DOHH2 (cell line): Measurements from ENCODE around the gene FKBP8.

Experiments used
- H3F3A ChIP-seq: fragments of 200-600 bp; sonication (generic), shearing (Covaris generic); 2 replicates; pipeline ENCODE4 v1.6.0; 2016; ENCODE audit warnings: antibody characterized with exemption, mild to moderate bottlenecking; ENCODE audit not compliant: control insufficient read depth, insufficient read depth
- H3K27ac ChIP-seq: fragments of 200-600 bp; sonication (generic); 2 replicates; pipeline ENCODE4 v1.5.1; 2014; ENCODE audit warnings: low read depth, mild to moderate bottlenecking, low read length, moderate library complexity
- H3K27me3 ChIP-seq: fragments of 200-600 bp; sonication (generic); 2 replicates; pipeline ENCODE4 v1.6.1; 2014; ENCODE audit warnings: mild to moderate bottlenecking, low read length, mixed read lengths; ENCODE audit not compliant: control insufficient read depth
- H3K36me3 ChIP-seq: fragments of 200-600 bp; sonication (generic); 2 replicates; pipeline ENCODE4 v1.6.1; 2014; ENCODE audit warnings: mild to moderate bottlenecking, low read length, moderate library complexity, mixed read lengths; ENCODE audit not compliant: control insufficient read depth
- H3K4me1 ChIP-seq: fragments of 200-600 bp; sonication (generic); 2 replicates; pipeline ENCODE4 v1.6.1; 2014; ENCODE audit warnings: mild to moderate bottlenecking, low read length, mixed read lengths; ENCODE audit not compliant: control insufficient read depth
- H3K4me2 ChIP-seq: fragments of 200-600 bp; sonication (generic); 2 replicates; pipeline ENCODE4 v1.6.0; 2014; ENCODE audit warnings: mild to moderate bottlenecking, low read length, moderate library complexity
- H3K4me3 ChIP-seq: fragments of 200-600 bp; sonication (generic); 2 replicates; pipeline ENCODE4 v1.5.1; 2014; ENCODE audit warnings: mild to moderate bottlenecking, low read length, mixed read lengths
- H3K79me2 ChIP-seq: fragments of 200-600 bp; sonication (generic); 2 replicates; pipeline ENCODE4 v1.6.1; 2014; ENCODE audit warnings: mild to moderate bottlenecking, low read length, mixed read lengths; ENCODE audit not compliant: control insufficient read depth
- H3K9me2 ChIP-seq: fragments of 200-600 bp; sonication (generic); replicated peaks from 2 replicates; pipeline ENCODE4 v1.6.1; 2014; ENCODE audit warnings: mild to moderate bottlenecking, low read length, mixed read lengths; ENCODE audit not compliant: control insufficient read depth
- H3K9me3 ChIP-seq: fragments of 200-600 bp; sonication (generic); 2 replicates; pipeline ENCODE4 v1.6.1; 2014; ENCODE audit warnings: antibody characterized with exemption, low read length, mixed read lengths; ENCODE audit not compliant: control insufficient read depth, insufficient read depth
- H4K20me1 ChIP-seq: fragments of 200-600 bp; sonication (generic); 2 replicates; pipeline ENCODE4 v1.6.0; 2014; ENCODE audit warnings: low read depth, mild to moderate bottlenecking, antibody characterized with exemption, low read length, moderate library complexity; ENCODE audit not compliant: control insufficient read depth, insufficient read depth
- EZH2phosphoT487 ChIP-seq: fragments of 200-600 bp; sonication (generic); IDR thresholded peaks from 2 replicates; pipeline ENCODE4 v1.6.1; 2017; ENCODE audit warnings: borderline replicate concordance, mild to moderate bottlenecking, antibody characterized with exemption, low read length, moderate library complexity, mixed read lengths
- TF ChIP-seq, protein P1 (sequence below): fragments of 200-600 bp; sonication (generic); IDR thresholded peaks from one replicate; pipeline ENCODE4 v1.5.1; 2014; ENCODE audit warnings: antibody characterized with exemption, mild to moderate bottlenecking, low read depth, low read length; ENCODE audit not compliant: poor library complexity, severe bottlenecking

FKBP8 gene

DNA sequence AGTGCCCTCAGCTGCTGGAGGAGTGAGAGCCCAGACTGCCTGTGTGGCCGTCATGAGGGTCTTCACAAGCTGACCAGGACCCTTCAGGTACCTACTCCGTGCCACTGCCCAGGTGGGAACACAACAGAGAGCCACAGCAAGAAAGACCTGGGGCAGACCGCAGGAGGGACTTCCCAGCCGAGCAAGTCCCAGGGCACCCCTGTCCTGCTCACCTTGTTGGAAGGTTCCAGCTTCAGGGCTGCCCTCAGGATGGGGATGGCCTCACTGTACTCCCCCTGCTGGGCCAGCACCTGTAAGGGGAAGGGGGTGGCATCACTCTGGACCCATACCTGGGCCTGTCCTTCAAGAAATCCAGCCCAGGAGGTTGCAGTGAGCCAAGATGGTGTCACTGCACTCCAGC is 10.3 kb downstream of the FKBP8 start:
- H3K27me3 ChIP-seq = no peaks in the 10 kb centered on the region
- no peak overlapping the region for H3K4me2 ChIP-seq
- TF ChIP-seq EZH2phosphoT487 = no peak
- TF ChIP-seq, protein P1, sequence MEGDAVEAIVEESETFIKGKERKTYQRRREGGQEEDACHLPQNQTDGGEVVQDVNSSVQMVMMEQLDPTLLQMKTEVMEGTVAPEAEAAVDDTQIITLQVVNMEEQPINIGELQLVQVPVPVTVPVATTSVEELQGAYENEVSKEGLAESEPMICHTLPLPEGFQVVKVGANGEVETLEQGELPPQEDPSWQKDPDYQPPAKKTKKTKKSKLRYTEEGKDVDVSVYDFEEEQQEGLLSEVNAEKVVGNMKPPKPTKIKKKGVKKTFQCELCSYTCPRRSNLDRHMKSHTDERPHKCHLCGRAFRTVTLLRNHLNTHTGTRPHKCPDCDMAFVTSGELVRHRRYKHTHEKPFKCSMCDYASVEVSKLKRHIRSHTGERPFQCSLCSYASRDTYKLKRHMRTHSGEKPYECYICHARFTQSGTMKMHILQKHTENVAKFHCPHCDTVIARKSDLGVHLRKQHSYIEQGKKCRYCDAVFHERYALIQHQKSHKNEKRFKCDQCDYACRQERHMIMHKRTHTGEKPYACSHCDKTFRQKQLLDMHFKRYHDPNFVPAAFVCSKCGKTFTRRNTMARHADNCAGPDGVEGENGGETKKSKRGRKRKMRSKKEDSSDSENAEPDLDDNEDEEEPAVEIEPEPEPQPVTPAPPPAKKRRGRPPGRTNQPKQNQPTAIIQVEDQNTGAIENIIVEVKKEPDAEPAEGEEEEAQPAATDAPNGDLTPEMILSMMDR = no peak
- H3K9me3 ChIP-seq = no peaks in the 10 kb centered on the region
- H4K20me1 ChIP-seq = 0 out of 2 replicates have a peak, but pooled peaks cover 3% of the 10 kb centered on the region
- peaks cover 14% of the 10 kb centered on the region for H3K36me3 ChIP-seq
- no peaks in the 10 kb centered on the region for H3K79me2 ChIP-seq
- H3K27ac ChIP-seq = no peak overlapping the region
- H3F3A ChIP-seq = no peaks in the 10 kb centered on the region
- no peaks in the 10 kb centered on the region for H3K9me2 ChIP-seq
- H3K4me3 ChIP-seq = no peak overlapping the region
- H3K4me1 ChIP-seq = no peaks in the 10 kb centered on the region

DNA sequence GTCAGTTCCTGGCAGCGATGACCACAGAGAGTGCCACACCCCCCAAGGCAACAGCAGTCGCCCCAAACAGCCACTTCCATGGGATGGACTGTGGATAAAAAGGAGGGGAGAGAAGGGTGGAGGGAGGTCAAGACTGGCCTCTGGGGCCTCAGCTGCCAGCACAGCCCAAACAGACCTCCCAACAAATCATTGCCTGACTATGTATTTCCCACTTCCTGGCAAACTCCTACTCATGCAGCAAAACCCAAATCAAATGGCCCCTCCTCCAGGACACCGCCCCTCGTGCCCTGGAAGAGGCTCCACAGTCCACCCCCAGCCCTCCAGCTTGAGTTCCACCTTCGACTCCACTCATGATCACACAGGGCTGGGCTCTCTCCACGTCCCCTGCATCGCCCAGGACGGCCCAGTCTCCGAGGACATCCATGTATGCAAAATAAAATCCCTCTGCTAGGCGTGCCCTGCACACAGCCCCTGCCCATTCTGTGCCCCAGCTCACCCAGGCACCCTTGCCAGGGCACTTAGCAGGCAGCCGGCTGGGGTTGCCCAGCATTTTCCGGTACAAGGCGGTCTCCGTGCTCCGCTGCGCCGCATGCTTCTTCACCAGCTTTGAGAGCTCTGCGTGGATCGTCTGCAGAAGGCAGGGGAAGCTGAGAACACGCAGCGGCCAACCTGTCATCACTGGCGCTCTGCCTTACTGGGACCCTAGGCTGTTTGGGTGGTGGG is 11.0 kb downstream of the FKBP8 start:
- H4K20me1 ChIP-seq = 0 out of 2 replicates have a peak, but pooled peaks cover 3% of the 10 kb centered on the region
- peaks cover 11% of the 10 kb centered on the region for H3K36me3 ChIP-seq
- H3K4me3 ChIP-seq = no peak overlapping the region
- H3K27ac ChIP-seq = no peak overlapping the region
- TF ChIP-seq, protein P1 = no peak
- no peak for TF ChIP-seq EZH2phosphoT487
- H3K9me2 ChIP-seq = no peaks in the 10 kb centered on the region
- no peaks in the 10 kb centered on the region for H3K4me1 ChIP-seq
- H3K79me2 ChIP-seq = no peaks in the 10 kb centered on the region
- no peak overlapping the region for H3K4me2 ChIP-seq
- H3F3A ChIP-seq = no peaks in the 10 kb centered on the region
- no peaks in the 10 kb centered on the region for H3K9me3 ChIP-seq
- no peaks in the 10 kb centered on the region for H3K27me3 ChIP-seq

DNA sequence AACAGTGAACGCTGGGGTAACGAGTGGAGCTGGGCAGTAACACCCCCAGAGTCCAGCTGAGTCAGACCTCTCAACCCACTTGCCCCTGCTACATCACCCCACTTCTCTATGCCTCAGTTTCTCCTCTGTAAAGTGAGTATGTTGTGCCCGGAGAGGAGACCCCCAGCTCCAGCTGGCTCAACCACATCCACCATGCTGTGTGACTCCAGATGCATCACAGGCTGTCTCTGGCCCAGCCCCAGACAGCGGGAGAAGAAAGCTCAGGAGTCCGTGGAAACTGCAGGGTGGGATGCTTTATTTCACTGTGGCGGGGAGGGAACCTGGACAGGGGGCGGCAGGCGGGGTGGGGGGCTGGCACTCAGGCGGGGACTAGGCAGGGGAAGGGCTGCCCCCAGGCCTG is 11.9 kb downstream of the FKBP8 start:
- Histone ChIP-seq H3K36me3 (peaks cover 11% of the 10 kb centered on the region), H3K4me1 (no peaks in the 10 kb centered on the region), H3K79me2 (no peaks in the 10 kb centered on the region), H3F3A (no peaks in the 10 kb centered on the region), H3K9me3 (no peaks in the 10 kb centered on the region), H4K20me1 (0 out of 2 replicates have a peak, but pooled peaks cover 3% of the 10 kb centered on the region), H3K9me2 (no peaks in the 10 kb centered on the region), H3K4me2 (no peak overlapping the region), H3K4me3 (no peak overlapping the region), H3K27ac (no peak overlapping the region), H3K27me3 (no peaks in the 10 kb centered on the region)
- TF ChIP-seq, protein P1 = no peak
- TF ChIP-seq EZH2phosphoT487 = no peak
